ENCODE data around the gene HES3.

The HES3 gene

GRCh38 chr1:6262555-6263420, 18.8 kb downstream of the HES3 start:
- no peak for DNase-seq (ENCODE audit: low read depth in 2 of 2)

GRCh38 chr1:6263716-6264115, 19.7 kb downstream of the HES3 start:
- DNase-seq (ENCODE audit: low read depth in 2 of 2), result no peak

- DNase-seq (ENCODE audit: low read depth in 2 of 2), result no peak
Measured at GRCh38 chr1:6265151-6265550, 21.2 kb downstream of the HES3 start.

- DNase-seq (ENCODE audit: low read depth in 2 of 2), result no peak
Measured at GRCh38 chr1:6266641-6267040, 22.7 kb downstream of the HES3 start.

GRCh38 chr1:6267686-6268322, 23.8 kb downstream of the HES3 start:
- DNase-seq (ENCODE audit: low read depth in 2 of 2), result no peak

- DNase-seq (ENCODE audit: low read depth in 2 of 2), result no peak
Measured at GRCh38 chr1:6268415-6268814, 24.4 kb downstream of the HES3 start.

- DNase-seq (ENCODE audit: low read depth in 2 of 2), result no peak
Measured at GRCh38 chr1:6269296-6269695, 25.3 kb downstream of the HES3 start.

GRCh38 chr1:6269720-6270400, 25.9 kb downstream of the HES3 start:
- DNase-seq (ENCODE audit: low read depth in 2 of 2), result no peak

- DNase-seq (ENCODE audit: low read depth in 2 of 2), result no peak
Measured at GRCh38 chr1:6270401-6270800, 26.4 kb downstream of the HES3 start.

- DNase-seq (ENCODE audit: low read depth in 2 of 2), result no peak
Measured at GRCh38 chr1:6271006-6271405, 27.0 kb downstream of the HES3 start.

GRCh38 chr1:6271554-6271953, 27.6 kb downstream of the HES3 start:
- no peak for DNase-seq (ENCODE audit: low read depth in 2 of 2)

- no peak for DNase-seq (ENCODE audit: low read depth in 2 of 2)
Measured at GRCh38 chr1:6272452-6272851, 28.5 kb downstream of the HES3 start.

- DNase-seq (ENCODE audit: low read depth in 2 of 2), result no peak
Measured at GRCh38 chr1:6272868-6273267, 28.9 kb downstream of the HES3 start.

- peak in 1 of 2 experiments; percentile 31 for DNase-seq (ENCODE audit: low read depth in 2 of 2)
Measured at GRCh38 chr1:6273380-6273891, 29.5 kb downstream of the HES3 start.

- DNase-seq (ENCODE audit: low read depth in 2 of 2), result no peak
Measured at GRCh38 chr1:6274102-6274501, 30.1 kb downstream of the HES3 start.

- no peak for DNase-seq (ENCODE audit: low read depth in 2 of 2)
Measured at GRCh38 chr1:6274622-6275139, 30.7 kb downstream of the HES3 start.

GRCh38 chr1:6275826-6276782, 32.1 kb downstream of the HES3 start:
- peak; percentile 65 to 66 for DNase-seq (ENCODE audit: low read depth in 2 of 2)

- DNase-seq (ENCODE audit: low read depth in 2 of 2), result no peak
Measured at GRCh38 chr1:6276811-6277555, 33.0 kb downstream of the HES3 start.

GRCh38 chr1:6278263-6278662, 34.3 kb downstream of the HES3 start:
- no peak for DNase-seq (ENCODE audit: low read depth in 2 of 2)

GRCh38 chr1:6279066-6279465, 35.1 kb downstream of the HES3 start:
- DNase-seq (ENCODE audit: low read depth in 2 of 2), result no peak

Data from fibroblast of skin of left quadriceps (primary cell).